Choroid plexus epithelial cell (primary cell): ENCODE measurements around the gene RPAIN.
A peak's percentile ranks its signal among the peaks of the same experiment; 100 is the strongest.

ENCODE experiments used
- DNase-seq: peaks from one replicate; pipeline ENCODE4 v3.0.0-alpha.2; 2010; ENCODE audit warnings: low read depth
- H3K4me3 ChIP-seq: 2 replicates; pipeline ENCODE4 v1.5.1; 2011; ENCODE audit warnings: low read depth, mild to moderate bottlenecking, control low read depth, low read length, moderate library complexity
- TF ChIP-seq, protein P1 (sequence below): conservative IDR thresholded peaks from 2 replicates; pipeline ENCODE4 v1.5.1; 2011; ENCODE audit warnings: low read depth, mild to moderate bottlenecking, control low read depth, inconsistent platforms, low read length, moderate library complexity

The RPAIN gene

DNA sequence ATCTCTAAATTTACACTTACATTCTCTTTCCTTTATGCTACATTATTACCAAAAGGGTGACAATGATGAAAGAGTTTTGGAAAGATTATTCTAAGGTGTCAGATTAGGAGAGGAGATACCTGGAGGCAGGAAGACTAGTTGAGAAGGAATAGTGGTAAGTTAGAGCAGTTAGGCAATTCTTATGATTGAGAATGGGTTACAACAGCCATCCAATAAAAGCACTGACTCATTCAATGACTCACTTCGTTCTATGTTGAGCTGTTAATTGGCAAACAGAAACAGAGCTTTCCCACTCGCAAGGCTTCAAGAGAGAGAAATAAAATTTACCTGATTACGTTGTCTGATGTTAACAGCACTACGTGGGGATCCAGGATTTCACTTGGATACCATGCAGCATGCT lies 6.3 kb upstream of the RPAIN start:
- TF ChIP-seq, protein P1, sequence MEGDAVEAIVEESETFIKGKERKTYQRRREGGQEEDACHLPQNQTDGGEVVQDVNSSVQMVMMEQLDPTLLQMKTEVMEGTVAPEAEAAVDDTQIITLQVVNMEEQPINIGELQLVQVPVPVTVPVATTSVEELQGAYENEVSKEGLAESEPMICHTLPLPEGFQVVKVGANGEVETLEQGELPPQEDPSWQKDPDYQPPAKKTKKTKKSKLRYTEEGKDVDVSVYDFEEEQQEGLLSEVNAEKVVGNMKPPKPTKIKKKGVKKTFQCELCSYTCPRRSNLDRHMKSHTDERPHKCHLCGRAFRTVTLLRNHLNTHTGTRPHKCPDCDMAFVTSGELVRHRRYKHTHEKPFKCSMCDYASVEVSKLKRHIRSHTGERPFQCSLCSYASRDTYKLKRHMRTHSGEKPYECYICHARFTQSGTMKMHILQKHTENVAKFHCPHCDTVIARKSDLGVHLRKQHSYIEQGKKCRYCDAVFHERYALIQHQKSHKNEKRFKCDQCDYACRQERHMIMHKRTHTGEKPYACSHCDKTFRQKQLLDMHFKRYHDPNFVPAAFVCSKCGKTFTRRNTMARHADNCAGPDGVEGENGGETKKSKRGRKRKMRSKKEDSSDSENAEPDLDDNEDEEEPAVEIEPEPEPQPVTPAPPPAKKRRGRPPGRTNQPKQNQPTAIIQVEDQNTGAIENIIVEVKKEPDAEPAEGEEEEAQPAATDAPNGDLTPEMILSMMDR = no peak
- DNase-seq = peak; percentile 87
- no peak overlapping the region for H3K4me3 ChIP-seq

DNA sequence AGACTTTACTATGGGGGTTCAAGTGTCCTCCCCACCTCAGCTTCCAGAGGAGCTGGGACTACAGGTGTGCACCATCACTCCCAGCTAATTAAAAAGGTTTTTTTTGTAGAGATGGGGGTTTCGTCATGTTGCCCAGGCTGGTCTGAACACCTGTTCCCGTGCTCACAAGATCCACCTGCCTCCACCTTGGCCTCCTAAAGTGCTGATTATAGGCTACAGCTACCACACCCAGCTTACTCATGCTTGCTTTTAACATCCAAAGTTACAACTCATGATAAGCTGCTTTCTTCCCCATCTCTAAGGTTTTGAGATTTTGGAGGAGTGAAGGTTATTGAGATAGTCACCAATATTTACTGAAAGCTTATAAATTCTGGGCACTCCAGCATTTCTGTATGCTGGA lies 3.1 kb upstream of the RPAIN start:
- TF ChIP-seq, protein P1 = no peak
- no peak overlapping the region for H3K4me3 ChIP-seq
- DNase-seq = no peak

DNA sequence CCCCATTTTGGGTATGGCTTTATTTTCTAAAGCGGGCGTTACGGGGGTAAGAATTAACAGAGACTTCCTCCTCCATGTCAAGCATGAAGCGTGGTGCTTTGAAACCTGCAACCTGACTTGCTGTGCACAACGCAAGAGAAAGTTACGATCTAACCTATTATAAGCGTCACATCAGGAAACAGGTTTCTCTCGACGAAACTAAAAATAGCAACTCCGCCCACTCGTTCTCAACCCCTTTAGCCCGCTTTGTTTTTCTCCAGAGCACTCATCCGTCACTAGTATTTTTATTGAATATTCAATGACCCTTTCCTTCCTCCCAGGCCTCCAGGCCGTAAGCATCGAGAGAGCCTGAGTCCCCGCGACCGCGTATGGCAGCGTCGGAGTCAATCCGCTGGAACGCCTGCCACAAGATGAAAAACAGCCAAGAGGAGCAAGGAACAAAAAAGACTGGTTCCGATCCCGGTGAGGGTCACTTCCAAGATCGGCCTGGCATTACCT lies 1.1 kb upstream of the RPAIN start:
- H3K4me3 ChIP-seq = peak overlapping the region; percentile 90
- DNase-seq = peak; percentile 56
- TF ChIP-seq, protein P1 = no peak

DNA sequence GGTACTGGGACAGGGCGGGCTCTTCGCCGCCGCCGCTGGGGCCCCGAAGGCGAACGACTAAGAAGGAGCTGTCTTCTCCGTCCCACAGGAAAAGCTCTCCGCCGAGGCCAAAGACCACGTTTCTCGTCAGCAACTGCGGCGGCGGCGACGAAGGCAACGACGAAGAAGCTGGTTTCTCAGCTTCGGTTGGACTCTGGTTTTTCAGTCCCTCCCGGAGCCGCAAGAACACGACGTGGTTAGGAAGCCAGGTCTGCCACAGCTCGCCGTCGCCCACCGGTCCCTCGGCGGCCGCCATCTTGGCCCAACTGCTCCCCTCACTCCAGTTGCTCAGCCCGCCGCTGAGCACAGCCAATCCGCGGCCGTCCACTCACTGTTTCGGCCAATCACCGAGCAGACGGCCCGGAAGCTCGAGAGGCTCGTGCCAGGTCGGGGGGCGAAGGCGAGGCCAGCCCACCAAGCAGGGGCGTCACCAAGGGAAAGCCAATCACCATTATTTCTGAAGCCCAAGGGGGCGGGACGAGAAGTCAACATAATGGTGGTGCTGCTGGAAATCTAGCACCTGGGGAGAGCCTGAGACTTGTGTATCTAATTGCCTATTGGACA lies 525 bp upstream of the RPAIN start, which contains the start of gene NUP88:
Gene NUP88 (minus strand): TSS at position 307 of the 603 bp plus-strand sequence. CDS start 12 bp downstream, at position 295.
- TF ChIP-seq, protein P1 = no peak
- H3K4me3 ChIP-seq = peak within 1 kb of the TSS; percentile 90
- DNase-seq = peak; percentile 99

DNA sequence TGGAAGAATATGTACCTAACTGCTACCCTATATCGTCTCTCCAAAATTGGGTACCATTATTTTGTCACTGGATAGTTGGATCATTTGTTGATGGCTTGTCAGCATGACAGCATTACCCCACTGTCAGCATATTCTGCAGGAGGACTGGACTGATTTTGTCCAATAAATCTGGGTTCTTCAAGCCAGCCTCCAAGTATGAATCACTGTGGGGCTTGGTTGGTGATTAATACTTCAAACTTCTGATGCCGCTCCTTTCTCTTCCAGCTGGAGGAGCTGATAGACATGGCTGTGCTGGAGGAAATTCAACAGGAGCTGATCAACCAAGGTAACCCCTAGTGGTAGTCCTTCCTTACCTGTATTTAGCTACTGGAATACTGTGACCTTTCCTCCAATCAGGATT lies 2.5 kb downstream of the RPAIN start:
- peak; percentile 71 for DNase-seq
- no peak overlapping the region for H3K4me3 ChIP-seq
- TF ChIP-seq, protein P1 = no peak

DNA sequence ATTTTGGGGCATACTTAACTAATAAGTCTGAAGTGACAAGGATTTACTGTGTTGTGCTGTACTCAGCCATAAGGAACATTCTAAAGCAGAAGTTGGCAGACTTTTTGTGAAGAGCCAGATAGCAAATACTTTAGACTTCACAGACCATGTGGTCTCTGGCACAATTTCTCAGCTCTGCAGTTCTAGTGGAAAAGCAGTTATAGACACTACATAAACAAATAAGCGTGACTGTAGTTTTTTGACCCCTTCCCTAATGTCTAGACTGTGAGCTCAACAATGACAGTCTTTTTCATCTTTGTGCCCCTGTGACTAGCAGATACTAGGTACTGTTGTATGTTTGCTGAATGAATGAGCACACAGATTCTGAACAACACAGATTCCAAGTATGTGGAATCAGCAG lies 4.9 kb downstream of the RPAIN start:
- no peak for DNase-seq
- H3K4me3 ChIP-seq = no peak overlapping the region
- TF ChIP-seq, protein P1 = no peak

DNA sequence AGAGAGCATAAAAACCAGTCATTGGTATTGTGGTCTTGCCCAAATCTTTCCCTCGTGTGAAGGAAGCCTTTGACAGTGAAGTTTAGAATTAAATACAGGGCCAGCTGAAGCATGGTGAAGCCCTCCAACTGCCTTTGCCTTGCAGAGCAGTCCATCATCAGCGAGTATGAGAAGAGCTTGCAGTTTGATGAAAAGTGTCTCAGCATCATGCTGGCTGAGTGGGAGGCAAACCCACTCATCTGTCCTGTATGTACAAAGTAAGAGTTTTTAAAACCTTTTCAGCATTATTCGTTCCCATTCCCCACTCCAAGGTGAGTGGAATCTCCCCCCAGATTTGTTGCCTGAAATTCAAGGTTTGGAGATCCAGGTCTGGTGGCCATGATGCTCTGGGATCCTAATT lies 5.8 kb downstream of the RPAIN start:
- no peak for DNase-seq
- no peak overlapping the region for H3K4me3 ChIP-seq
- TF ChIP-seq, protein P1 = no peak
